Activated CD4-positive, alpha-beta T cell treated with anti-CD3 and anti-CD28 coated beads for 24 hours (primary cell): Measurements from ENCODE around the gene SLC16A8.

Experiments
- DNase-seq, 2 donors: peaks; one replicate each; pipeline ENCODE4 v3.0.0-alpha.2; 2020; ENCODE audit warnings: low read depth in 2 of 2

The SLC16A8 gene

DNA sequence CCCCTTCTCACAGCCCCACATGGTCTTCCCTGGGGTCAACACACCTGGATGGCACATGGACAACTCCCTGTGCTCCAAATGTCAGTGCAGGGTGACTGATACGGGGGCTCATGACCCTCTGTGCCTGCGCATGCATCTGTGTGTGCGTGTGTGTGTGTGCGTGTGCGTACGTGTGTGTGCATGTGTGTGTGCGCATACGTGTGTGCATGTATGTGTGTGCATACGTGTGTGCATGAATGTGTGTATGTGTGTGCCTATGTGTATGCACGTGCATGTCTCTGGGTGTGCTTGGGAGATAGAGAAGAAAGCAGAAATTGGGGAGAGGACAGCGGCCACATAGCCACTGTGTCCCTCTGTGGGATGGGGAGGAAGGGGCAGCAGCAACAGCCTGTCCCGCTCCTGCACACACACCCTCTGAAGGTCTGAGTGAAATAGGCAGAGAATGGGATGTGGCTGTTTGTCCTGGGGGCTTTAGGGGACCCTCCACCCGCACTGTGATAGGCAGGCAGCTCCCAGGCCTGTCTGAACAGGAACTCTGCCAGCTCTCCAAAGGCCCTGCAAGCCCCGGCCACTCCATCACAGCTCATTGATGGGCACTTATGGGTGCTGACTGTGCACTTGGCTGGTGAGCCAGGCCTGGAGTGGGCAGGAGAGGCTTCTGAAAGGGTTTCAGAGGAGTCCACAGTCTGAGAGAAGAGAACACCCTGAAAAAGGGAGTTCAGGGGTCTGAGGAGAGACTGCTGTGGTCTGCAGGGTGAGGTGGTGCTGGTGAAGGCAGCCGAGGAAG, 55.4 kb downstream of the SLC16A8 start:
- DNase-seq: no peak
